Measurements from ENCODE around the gene NDUFAF3.
A peak's percentile ranks its signal among the peaks of the same experiment; 100 is the strongest.

Gene NDUFAF3, protein sequence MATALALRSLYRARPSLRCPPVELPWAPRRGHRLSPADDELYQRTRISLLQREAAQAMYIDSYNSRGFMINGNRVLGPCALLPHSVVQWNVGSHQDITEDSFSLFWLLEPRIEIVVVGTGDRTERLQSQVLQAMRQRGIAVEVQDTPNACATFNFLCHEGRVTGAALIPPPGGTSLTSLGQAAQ

DNA sequence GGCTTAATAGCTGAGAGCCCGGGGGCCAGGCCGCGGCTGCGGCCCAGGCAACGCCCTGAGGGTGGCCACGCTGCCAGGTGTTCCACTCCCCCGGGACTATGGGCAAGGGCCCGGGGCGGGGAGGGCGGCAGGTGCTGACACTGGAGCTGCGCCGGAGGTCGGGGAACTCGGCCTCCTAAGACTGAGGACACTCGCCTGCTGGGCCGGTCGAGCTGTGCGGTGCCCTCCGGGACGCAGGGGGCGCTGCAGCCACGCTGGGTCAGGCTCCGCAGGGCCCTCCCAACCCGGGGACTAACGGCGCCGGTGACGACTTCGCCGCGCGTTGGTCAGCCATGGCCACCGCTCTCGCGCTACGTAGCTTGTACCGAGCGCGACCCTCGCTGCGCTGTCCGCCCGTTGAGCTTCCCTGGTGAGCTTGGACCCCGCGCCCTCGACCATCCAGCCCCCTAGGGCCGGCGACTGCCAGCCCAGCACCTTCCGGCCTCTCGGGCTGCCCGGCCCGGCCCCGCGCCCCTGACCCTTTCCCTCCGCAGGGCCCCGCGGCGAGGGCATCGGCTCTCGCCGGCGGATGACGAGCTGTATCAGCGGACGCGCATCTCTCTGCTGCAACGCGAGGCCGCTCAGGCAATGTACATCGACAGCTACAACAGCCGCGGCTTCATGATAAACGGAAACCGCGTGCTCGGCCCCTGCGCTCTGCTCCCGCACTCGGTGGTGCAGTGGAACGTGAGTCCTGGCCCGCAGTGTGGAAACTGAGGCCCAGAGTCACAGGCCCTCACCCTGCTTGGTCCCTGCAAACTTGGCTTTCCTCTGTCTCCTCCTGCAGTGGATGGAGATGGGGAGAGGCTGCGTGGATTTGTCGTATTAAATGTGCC, at the start of gene NDUFAF3:
TSS of gene NDUFAF3 (plus strand) at position 309 of the 875 bp plus-strand sequence. CDS start at position 333, 24 bp downstream.
- DNase-seq, result peak; percentile 88

DNA sequence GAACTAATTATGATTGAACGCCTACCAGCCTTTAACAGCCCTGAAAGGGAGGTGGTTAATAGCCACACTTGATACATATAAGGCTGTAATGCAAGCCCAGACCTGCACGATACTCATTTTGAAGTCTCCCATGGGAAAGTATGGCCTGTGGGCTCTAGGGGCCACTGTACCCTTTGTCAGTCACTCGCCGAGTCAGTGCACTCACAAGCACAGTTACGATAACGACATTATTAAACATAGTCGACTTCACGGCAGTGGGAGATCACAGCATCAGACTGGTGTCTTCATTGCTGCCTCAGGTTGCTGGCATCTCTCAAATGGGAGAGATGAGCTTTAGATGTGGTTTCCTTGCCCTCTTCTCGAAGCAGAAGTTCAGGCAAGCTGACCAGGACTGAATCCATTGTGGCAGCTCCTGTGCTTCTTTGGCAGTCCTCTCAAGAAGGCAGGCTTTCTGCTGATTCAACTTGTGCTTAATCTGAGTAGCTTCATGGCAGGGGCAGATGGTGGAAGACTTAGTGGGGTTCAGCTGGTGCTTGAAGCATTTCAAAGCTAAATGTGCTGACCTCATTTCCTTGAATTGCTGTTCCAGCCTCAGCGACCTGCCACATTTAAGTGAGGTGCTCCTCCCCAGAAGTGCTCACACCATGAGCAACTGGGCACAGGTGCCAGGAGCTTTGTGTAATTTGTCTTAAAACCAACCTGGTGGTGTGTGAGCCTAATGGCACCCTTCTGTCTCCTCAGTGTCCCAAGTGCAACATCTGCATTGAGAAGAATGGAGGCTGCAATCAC, 47.7 kb upstream of the NDUFAF3 start:
- no peak for DNase-seq

DNA sequence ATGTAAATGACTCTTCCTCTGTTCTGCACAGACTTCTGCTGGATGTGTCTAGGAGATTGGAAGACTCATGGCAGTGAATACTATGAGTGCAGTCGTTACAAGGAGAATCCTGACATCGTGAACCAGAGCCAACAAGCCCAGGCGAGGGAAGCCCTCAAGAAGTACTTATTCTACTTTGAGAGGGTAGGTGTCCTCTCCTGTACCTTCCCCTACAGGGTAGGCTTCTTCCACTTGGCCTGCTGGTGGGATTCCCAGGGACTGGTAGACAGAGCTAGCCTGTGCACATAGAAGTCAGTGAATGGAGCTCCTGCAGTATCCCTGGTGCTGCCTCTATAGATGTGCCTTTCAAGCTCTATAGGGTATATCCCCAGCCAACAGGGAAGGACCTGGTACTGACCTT, 42.5 kb upstream of the NDUFAF3 start:
- DNase-seq, result no peak

DNA sequence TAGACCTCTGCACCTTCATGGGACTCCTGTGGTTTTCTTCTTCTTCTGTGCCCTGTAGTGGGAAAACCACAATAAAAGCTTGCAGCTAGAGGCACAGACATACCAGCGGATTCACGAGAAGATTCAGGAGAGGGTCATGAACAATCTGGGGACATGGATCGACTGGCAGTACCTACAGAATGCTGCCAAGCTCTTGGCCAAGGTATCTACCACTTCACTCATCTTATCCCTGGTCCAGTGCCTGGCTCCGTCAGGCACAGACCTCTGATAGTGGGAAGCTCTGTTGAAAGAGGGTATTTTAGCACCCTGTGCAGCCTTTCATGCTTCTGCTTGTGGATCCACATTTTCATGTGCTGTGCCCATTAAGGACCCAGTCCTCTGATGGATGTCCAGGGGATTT, 41.6 kb upstream of the NDUFAF3 start:
- no peak for DNase-seq

DNA sequence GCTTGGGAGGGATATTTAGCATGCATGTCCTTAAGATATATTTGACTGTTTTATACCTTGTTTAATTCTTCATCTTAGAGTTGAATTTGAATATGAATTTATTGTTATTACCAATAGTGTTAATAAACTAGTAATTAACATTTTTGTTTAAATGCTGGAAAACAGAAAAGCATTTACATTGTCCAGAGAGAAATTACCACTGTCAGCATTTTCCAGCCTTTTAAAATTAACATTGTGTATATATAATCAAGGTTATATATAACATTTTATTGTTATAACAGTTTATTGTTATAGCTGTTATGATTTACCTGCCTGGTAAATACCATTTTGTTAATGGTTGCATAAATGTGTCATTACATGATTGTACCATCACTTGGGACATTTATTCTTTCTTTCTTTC, 39.9 kb upstream of the NDUFAF3 start:
- no peak for DNase-seq

DNA sequence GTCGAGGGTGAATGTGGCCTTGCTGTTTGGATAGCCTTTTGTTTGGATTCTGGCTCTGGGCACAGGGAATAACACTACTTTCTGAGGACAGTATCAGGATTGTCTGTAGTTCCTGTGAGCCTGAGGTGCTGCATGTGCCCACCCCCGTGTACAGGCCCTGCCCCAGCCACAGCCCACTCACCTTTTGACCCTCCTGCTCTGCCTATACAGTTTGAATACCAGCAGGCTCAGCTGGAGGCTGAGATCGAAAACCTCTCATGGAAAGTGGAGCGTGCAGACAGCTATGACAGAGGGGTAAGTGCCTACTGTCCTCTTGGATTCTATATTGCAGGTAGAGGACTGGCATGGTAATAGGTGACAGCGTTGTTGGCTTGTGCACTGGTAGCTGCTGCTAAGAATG, 39.2 kb upstream of the NDUFAF3 start:
- DNase-seq, result no peak

DNA sequence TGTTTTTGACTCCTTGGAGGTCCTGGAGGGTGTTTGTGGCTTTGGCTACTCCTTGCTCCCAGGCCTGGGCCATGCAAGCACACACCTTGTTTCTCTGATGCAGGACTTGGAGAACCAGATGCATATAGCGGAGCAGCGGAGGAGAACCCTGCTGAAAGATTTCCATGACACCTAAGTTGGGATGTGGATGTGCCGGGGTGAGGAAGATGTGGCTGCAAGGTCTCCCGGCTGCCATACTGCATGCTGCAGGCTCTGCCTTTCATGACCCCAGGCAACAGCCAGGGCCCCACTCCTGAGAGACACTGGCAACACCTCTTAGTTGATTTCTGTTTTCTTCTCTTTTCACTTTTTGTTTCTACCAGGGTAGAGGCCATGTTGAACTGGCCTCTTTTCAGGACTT, 38.8 kb upstream of the NDUFAF3 start:
- no peak for DNase-seq

DNA sequence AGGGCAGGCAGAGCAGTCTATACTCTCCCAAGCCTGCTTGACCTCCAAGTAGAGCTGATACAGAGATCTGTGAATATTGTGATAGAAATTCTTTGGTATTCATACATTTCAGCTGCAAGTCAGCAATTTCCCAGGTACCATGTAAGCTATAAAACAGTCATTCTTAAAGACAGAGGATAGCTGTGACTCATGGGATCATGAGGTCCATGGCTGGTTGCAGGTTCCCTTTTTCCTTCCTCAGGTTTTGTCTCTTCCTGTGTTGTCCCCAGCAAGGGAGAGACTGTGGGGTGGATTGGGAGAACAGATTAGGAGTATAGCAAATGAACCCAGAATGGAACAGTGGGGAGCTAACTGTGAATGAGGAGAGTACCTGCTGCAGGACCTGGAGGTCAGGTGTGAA, 37.3 kb upstream of the NDUFAF3 start:
- DNase-seq, result no peak

DNA sequence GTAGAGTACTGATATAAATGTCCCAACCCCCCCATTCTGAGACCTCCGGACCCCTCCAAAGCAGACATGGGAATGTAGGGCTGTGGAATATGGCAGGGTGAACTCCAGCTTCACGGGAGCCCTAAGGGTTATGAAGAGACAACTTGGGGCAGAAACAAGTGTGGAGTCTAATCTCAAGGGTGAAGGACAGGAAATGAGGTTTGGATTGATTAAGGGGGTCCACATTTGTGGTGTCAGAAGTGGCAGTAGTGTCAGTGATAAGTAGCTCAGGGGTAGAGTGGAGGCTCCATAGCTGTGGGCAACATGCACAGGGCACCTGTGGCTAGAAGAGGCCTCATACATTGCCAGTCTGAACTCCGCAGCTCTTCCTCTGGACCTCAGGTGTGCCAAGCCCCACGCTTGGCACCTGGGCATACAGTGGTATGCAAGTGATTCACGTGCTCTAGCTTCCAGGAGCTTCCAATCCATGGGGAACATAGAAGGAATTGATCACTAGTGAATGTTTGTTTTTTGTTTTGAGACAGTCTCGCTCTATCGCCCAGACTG, 36.0 kb upstream of the NDUFAF3 start:
- DNase-seq, result no peak

DNA sequence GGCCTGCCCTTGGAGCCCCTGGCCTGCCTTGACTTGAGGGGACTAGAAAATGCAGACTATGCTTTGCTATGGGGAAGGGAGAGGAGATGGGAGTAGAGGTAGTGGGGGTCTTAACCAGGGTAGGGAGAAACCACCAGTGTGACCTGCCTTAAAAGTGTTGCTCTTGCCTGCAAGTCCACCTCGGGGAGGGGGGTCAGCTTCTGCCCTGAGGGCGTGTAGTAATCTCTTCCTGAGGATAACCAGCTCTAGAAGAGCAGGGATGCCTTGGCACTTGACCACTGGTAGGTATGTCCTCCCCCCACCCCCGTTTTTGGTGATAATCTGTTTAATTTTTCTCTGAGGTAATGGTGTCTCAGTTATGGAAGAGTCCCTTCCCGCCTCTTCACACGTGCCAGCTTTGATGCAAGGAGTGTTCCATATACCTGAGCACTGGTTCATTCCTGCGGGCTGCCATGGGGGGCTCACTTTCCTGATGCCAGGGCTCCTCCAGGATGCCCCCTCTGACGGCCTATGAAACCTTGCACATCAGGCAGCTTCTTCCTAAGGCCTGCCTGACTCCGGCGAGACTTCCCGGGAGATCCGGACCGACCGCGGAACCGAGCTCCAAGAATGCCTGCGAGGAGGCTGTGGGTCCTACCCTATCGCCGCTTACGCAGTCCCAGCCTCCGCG, 32.7 kb upstream of the NDUFAF3 start:
- peak; percentile 49 for DNase-seq

DNA sequence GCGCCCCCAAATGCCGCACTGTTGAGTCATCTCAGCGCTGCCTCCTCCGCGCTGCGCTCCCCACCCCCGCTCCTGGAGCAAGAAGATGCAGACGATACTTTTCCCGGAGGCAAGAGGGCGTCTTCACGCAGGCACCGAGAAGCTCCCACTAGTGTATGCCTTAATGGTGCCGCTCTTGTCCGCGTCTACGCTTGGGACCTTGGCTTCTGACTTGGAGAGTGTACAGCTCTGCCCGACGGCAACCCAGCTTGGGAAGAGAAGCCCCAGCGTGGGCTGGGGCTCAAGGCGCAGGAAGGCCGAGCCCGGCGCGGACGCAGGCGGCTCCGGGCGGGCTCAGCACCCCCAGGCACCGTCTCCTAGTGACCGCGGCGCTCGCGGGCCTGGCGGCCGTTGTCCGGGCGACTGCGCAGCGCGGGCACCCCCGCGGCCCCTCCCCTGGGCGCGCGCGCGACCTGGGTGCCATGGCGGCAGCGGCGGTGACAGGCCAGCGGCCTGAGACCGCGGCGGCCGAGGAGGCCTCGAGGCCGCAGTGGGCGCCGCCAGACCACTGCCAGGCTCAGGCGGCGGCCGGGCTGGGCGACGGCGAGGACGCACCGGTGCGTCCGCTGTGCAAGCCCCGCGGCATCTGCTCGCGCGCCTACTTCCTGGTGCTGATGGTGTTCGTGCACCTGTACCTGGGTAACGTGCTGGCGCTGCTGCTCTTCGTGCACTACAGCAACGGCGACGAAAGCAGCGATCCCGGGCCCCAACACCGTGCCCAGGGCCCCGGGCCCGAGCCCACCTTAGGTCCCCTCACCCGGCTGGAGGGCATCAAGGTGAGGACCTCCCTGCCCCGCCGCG, 31.9 kb upstream of the NDUFAF3 start, which contains the start of gene P4HTM:
TSS of gene P4HTM (plus strand) at position 446 of the 840 bp plus-strand sequence. CDS start at position 462, 16 bp downstream.
- DNase-seq, result peak; percentile 50

DNA sequence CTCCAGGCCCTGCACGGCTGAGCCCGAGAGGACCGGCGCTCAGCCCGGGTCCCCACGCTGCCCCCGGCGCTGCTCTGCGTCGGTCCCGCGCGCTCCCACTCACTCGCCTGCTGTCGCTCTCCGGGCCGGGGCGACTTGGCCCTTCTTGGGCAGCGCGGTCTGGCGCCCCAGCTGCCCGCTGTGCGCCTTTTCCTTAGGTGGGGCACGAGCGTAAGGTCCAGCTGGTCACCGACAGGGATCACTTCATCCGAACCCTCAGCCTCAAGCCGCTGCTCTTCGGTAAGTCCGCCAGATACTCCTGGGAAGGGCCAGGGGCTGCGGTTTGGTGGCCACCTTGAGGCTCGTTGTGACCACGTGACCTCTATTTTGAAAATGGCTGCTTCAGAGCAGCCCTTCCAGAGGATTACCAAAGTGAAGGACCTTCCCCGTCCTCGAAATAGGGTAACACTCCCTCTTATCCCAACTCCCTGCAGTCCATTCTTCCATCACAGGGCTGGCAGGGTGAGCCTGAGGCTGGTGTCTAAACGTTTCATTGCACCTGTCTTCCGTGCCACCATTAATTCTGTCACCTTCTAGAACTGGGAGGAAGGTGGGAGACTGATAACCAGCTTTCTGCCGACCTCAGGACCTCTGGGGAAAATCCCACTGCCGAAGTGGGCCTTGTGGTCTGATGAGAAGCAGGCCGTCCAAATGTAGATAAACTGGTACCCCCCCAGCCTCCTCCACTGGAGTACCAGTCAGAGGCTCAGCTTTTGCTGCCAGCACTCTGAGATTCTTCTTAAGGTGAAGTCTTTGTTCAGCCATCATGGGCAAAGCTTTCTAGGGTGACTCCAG, 31.1 kb upstream of the NDUFAF3 start:
- DNase-seq, result no peak

DNA sequence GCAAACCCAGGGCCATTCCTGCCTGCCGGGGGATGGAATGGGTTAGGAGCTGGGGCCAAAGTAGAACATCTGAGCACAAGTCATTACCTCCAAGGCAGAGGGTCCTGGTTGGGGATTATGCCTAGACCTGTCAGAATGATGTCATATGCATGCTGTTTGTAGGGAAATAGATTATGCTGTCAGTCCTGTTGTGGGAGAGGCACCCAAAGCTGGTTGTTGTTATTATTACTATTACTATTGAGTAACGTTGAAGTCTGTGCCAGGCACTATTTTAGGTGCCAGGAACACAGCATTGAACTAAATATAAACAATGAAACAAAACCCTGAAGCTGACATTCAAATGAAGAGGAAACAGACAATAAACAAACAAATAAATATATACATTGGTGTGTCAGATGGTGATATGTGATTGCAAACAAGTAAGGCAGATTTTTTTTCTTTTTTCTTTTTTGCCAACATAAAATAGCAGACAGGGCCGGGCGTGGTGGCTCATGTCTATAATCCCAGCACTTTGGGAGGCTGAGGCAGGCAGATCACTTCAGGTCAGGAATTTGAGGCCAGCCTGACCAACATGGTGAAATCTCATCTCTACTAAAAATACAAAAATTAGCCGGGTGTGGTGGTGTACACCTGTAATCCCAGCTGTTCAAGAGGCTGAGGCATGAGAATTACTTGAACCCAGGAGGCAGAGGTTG, 29.9 kb upstream of the NDUFAF3 start:
- DNase-seq, result no peak

DNA sequence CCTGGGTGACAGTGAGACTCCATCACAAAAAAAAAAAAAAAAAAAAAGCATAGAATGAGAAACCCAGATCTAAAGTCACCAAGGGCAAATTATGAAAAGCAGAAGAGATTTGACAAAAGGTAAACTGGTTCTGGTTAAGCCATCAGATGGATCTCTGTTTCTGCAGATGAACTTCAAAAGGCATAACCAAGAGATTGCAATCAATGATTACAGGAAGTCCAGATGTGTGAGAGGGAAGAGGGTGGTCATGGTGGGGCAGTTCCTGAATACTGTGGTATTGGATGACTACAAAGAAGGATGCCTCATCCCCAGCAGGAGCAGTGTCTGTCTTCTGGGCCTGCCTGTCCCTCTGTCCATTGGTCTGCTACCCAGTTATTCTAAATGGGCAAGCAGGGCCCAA, 28.1 kb upstream of the NDUFAF3 start:
- no peak for DNase-seq

DNA sequence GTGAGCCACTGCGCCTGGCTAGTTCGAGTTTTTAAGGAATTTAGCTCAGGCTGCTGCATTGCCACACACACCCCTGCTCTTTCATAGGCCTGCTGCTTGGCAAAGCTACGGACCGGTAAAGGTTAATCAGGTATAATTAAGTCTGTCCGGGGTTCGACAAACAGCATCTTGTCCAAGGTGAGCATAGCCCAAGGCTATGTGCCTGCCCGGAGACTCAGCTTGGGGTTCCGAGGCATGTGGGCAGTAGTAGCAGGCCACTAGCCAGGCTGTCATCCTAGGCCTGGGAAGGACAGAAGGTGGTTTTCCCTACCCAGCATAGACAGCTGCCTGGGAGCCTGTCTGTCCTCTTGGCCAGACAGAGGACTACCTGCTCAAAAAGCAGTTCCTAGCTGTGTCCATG, 25.3 kb upstream of the NDUFAF3 start:
- DNase-seq, result no peak

DNA sequence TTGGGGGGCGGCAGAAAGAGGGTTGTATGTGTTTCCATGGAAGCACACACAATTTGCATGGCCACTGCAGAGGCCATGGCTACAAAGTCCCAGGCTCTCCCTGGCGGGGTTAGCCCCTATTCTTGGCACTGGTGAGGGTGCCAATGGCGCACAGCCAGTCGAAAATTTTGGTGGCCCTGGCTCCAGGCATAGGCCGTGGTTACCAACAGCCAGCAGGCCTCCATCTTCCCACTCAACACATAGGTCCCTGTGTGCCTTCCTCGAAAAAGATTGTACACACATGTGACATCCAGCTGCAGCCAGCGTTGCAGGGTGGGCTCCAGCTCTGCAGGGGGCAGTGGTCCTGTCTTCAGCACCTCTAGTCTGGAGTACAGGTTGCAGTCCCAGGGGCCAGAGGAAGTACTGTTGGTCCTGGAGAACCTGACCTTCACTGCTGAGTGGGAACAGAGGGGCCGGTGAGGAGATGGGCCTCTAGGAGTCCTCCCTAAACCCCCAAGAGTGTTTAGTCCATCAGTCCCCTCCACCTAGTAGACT, 24.8 kb upstream of the NDUFAF3 start:
- no peak for DNase-seq

DNA sequence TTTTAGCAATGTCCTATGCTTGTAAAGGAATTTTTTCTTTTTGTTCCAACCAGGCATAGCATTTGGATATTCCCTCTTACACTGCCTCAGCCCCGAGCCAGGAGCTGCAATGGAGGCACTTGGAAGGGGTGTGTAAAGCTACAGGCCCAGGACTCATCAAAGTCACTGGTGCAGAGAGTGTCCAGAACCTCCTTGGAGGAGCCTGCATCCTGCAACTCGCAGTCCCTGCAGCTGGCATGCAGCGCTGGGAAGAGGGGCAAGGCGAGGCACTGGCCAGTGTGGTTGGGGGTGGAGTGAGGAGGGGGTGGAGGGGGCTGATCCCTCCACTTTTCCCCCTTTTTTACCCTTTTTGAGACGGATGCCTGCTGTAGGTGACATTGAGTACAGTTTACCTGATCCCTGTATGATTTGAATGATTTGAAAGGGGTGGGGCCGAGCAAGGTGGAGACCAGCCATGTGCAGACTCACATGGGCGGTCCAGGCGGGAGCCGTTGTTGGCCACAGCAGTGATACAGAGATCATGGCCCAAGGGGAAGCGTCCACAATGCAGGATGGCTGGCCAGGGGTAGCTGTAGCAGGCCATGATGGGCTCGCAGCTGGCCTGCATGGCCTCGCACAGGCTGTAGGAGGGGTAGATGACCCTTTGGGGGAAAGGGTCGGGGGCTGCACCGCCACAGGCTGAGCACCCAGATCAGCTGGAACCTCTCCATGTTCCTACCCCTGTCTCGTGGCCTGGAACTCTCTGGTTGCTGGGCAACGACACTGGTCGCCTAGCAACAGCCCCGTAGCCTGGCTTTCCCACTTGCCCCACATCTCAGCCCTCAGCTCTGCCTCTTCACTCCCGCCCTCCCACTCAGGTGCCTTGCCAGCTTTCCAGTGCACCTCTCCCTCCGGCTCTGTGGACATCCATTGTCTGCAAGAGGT, 23.9 kb upstream of the NDUFAF3 start:
- peak; percentile 54 for DNase-seq

DNA sequence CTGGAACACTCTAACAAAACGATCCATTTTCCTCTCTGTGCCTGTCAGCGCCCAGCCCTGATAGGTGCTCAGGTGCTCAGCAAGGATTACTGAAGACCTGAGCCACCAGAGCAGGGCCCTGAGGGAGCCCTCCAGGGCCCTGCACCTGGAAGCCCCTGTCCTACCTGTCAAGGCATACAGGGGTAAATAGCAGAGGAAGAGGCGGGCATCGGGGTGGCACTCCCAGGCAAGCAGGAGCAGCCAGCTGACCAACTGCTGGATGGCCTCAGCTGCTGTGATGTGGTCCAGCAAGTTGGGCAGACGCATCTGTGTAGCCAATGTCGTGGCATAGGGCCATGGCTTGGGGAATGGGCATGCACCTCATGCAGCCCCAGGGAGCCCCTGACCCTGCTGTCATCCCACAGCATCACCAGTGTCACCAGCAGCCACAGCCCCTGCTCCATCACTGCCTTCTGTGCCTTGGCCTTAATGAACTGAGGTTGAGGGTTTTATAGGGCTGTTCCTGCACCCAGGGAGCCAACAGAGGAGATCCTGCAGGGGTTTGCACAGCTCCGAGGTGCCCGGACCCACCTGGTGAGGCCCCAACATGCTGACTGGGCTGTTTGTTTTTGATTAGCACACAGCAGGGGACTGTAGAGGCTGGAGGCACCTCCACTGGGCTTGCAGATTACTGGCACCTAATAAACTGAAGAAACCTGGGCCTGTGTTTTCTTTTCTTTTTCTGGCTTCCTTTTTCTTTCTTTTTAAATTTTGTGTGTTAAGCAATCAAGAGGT, 22.6 kb upstream of the NDUFAF3 start:
- DNase-seq, result peak; percentile 46

All from COR-L47 (cell line).